ENCODE data around the gene OR1A1. TPM values are rescaled to one million over a fixed set of nuclear protein-coding genes. Genes with fewer than 3 reads are reported as not detected.

Gene OR1A1
- not detected in 2 replicates for total RNA-seq (2022)
- Bru-seq, nascent RNA, result not detected
- not detected for BruChase-seq, experiment 1, labeled RNA remaining after a 6-hour chase
- not detected for BruChase-seq, experiment 2, labeled RNA remaining after a 2-hour chase
- long read RNA-seq, result 0 reads

GRCh38 chr17:3207367-3207766, at the start of gene OR1A1:
OR1A1 (plus strand) TSS chr17:3207667; CDS start chr17:3215621, 7,954 bp downstream.
- Mint-ChIP-seq H3K36me3 (ENCODE audit: insufficient read depth, unreplicated experiment) (no peaks in the 10 kb centered on the region), H3K27ac (ENCODE audit: unreplicated experiment) (no peak within 1 kb of the TSS), H3K27me3 (ENCODE audit: unreplicated experiment) (peaks cover 86% of the 10 kb centered on the region), H3K9me3 (ENCODE audit: low read depth, unreplicated experiment) (peaks cover 3% of the 10 kb centered on the region), H3K4me3 (ENCODE audit: low read depth, unreplicated experiment) (no peak within 1 kb of the TSS), H3K4me1 (ENCODE audit: low read depth, unreplicated experiment) (no peaks in the 10 kb centered on the region)
- no TSS peak for BruUV-seq (replicated peaks)
- no peak for DNase-seq
- TF ChIP-seq CTCF (IDR thresholded peaks at IDR 0.05; ENCODE audit: unreplicated experiment), result no peak
- CTCF ChIA-PET, result no interaction called here
- intact Hi-C loops (cut with micrococcal nuclease; ENCODE audit: unreplicated experiment), result no loop called here

GRCh38 chr17:3167574-3167973, 39.9 kb upstream of the OR1A1 start:
- Mint-ChIP-seq H3K27me3 (ENCODE audit: unreplicated experiment) (peaks cover 73% of the 10 kb centered on the region), H3K4me1 (ENCODE audit: low read depth, unreplicated experiment) (no peaks in the 10 kb centered on the region), H3K36me3 (ENCODE audit: insufficient read depth, unreplicated experiment) (no peaks in the 10 kb centered on the region), H3K9me3 (ENCODE audit: low read depth, unreplicated experiment) (no peaks in the 10 kb centered on the region), H3K4me3 (ENCODE audit: low read depth, unreplicated experiment) (no peak overlapping the region), H3K27ac (ENCODE audit: unreplicated experiment) (no peak overlapping the region)
- CTCF ChIA-PET, result no interaction called here
- no TSS peak for BruUV-seq (replicated peaks)
- TF ChIP-seq CTCF (IDR thresholded peaks at IDR 0.05; ENCODE audit: unreplicated experiment), result no peak
- DNase-seq, result no peak
- intact Hi-C loops (cut with micrococcal nuclease; ENCODE audit: unreplicated experiment), result no loop called here

- no peak for DNase-seq
- CTCF ChIA-PET, result no interaction called here
- H3K27ac Mint-ChIP-seq (ENCODE audit: unreplicated experiment), result no peak overlapping the region
- no peaks in the 10 kb centered on the region for H3K4me1 Mint-ChIP-seq (ENCODE audit: low read depth, unreplicated experiment)
- H3K4me3 Mint-ChIP-seq (ENCODE audit: low read depth, unreplicated experiment), result no peak overlapping the region
- H3K36me3 Mint-ChIP-seq (ENCODE audit: insufficient read depth, unreplicated experiment), result no peaks in the 10 kb centered on the region
- no peak for TF ChIP-seq CTCF (IDR thresholded peaks at IDR 0.05; ENCODE audit: unreplicated experiment)
- intact Hi-C loops (cut with micrococcal nuclease; ENCODE audit: unreplicated experiment), result no loop called here
- BruUV-seq (replicated peaks), result no TSS peak
- no peaks in the 10 kb centered on the region for H3K9me3 Mint-ChIP-seq (ENCODE audit: low read depth, unreplicated experiment)
- H3K27me3 Mint-ChIP-seq (ENCODE audit: unreplicated experiment), result peaks cover 10% of the 10 kb centered on the region
These were observed 17.5 kb upstream of the OR1A1 start for GRCh38 chr17:3189961-3190360.

GRCh38 chr17:3197219-3197618, 10.2 kb upstream of the OR1A1 start, which contains the start of gene OR1A2:
OR1A2 (plus strand) TSS chr17:3197519; CDS start chr17:3197519, 0 bp downstream.
- Mint-ChIP-seq H3K36me3 (ENCODE audit: insufficient read depth, unreplicated experiment) (no peaks in the 10 kb centered on the region), H3K4me3 (ENCODE audit: low read depth, unreplicated experiment) (no peak within 1 kb of the TSS), H3K9me3 (ENCODE audit: low read depth, unreplicated experiment) (peaks cover 4% of the 10 kb centered on the region), H3K27me3 (ENCODE audit: unreplicated experiment) (peaks cover 41% of the 10 kb centered on the region), H3K4me1 (ENCODE audit: low read depth, unreplicated experiment) (no peaks in the 10 kb centered on the region), H3K27ac (ENCODE audit: unreplicated experiment) (no peak within 1 kb of the TSS)
- BruUV-seq (replicated peaks), result no TSS peak
- intact Hi-C loops (cut with micrococcal nuclease; ENCODE audit: unreplicated experiment), result no loop called here
- CTCF ChIA-PET, result no interaction called here
- DNase-seq, result no peak
- no peak for TF ChIP-seq CTCF (IDR thresholded peaks at IDR 0.05; ENCODE audit: unreplicated experiment)

Data from Calu3 (cell line).